Stimulated activated CD8-positive, alpha-beta memory T cell treated with anti-CD3 and anti-CD28 coated beads, Interleukin-7, amount 100 ng/mL, for 48 hours (primary cell): ENCODE results near the gene ANK2.

Source experiments
- DNase-seq, 2 donors: peaks; one replicate each; pipeline ENCODE4 v3.0.0-alpha.2; 2020; ENCODE audit warnings: low read depth in 1 of 2; ENCODE audit errors: extremely low read depth in 1 of 2

ANK2 gene

GRCh38 chr4:113145519-113146291, 96.3 kb downstream of the ANK2 start:
- DNase-seq = no peak

GRCh38 chr4:113146876-113147358, 97.5 kb downstream of the ANK2 start:
- DNase-seq = no peak

DNA sequence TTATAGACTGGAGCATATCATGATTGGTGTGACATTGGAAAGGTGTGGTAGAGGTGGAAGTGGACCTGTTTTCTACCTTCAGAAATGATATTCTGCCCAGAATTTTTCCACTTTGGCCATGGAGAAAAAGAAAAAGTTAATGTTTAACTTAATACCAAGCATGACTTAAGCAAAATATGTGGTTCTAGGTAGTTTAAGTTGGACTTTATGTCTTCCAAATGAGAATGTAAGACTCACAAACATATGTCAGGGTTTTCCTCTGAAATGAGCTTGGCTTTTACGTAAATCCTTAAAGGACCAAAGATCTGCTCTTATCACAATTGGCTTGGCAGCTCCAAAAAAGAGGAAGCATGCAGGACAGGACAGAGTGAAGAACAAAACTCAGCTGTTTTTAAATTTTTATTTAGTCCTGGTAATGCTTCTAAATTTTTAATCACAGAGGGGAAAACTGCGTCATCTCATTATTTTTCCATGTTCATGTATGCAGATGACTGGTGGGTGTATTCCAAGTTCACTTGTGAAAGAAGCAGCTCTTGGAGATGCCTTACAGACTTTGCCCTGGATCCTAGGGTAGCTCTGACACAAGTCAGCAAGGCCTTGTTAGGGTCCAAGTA, 98.2 kb downstream of the ANK2 start:
- no peak for DNase-seq

DNA sequence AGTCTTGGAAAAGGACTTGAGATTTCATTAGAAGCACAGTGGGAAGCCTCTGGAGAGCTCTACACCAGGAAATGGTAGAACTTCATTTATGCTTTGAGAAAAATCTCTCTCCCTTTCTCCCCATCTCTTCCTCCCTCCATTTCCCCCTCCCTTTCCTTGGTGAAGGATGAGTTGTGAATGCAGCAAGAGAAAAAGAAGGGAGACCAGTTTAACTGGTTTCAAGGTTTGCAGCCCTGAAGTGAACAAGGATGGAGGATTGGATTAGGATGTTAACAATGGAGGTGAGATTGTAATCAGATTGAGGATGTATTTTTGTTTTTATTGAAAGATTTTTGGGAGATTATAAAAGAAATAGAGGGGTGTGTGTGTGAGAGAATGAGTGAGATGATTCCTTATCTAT, 99.5 kb downstream of the ANK2 start:
- no peak for DNase-seq

DNA sequence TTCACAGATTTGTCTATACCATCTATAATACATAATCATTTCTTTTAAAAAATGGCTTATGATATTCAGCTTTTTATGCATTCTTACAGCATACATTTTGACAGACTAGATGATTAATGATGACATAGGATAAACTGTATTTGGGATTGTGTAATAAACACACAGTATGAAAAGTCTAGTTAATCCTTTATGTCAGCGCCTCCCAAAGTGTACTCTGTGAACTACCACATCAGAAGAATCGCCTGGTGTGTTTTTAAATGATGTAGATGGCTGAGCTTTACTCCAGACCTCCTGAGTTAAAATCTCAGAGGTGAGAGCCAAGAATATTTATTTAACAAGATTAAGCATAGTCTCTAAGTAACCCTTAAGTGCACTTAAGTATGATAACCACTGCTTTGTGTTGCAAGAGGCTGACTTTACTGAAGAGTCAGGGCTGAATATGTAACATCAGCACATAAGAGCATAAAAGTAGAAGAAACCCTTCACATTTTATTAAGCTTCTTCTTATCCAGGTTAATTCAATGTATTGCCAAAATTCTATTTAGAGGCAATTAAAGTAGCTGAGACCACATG, 104.2 kb downstream of the ANK2 start:
- DNase-seq = no peak

- no peak for DNase-seq
Measured at GRCh38 chr4:113154281-113154680, 104.8 kb downstream of the ANK2 start.

DNA sequence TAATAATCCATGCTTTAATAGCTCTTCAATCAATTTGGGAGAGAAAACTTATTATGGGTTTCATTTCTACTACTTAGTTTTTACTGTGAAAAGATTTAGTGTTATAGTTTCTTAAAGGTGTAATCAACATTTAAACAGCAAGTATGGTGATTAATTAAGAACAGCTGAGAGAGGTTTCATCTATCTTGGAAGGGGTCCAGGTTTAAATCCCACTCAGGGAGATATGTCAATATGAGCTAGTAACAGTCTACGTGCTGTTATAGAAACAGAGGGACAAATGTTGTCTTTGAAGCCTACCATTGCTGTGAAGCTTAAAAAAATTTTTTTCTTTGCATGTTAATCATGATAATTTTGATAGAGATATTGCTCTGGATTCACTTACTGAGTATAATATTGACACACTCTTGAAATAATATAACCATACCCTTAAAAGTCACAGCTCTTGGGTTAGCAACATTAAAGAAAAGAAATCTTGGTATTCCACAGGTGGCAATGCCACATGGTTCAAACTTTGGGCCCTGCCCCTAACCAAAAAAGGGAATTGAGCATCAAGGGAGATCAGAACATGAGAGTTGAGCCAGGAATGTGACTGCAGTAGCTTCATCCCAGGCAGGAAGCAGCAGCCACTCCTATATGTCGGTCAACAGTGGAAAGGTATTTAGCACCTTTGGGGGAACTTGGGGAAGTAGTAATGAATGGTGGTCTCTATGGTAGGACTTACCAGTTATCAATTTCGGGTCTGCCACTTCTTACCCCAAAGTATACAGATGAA, 107.8 kb downstream of the ANK2 start:
- no peak for DNase-seq

DNA sequence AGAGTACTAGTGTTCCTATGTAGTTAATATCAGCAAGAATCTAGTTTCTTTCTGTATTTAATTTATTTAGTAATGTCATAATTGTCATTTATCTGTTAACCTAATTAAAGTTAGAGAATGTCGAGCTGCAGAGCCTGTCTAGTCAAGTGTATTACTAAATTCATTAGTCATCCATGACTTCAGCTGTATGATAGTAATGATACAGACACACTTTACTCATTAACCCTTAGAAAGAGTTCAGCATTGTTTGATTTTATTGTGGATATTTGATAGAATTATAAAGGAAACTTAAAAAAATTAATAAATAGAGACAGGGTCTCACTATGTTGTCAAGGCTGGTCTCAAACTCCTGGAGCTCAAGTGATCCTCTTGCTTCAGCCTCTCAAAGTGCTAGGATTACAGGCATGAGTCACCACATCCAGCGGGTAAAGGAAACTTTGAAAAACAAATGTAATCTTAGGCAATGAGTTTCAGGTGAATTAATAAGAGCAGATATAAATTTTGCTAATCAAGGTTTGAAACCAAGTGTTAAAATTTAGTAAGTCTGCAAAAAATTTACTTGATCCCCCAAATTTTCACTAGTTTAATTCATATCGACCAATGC, 110.6 kb downstream of the ANK2 start:
- no peak for DNase-seq

GRCh38 chr4:113160548-113160947, 111.1 kb downstream of the ANK2 start:
- DNase-seq = no peak

DNA sequence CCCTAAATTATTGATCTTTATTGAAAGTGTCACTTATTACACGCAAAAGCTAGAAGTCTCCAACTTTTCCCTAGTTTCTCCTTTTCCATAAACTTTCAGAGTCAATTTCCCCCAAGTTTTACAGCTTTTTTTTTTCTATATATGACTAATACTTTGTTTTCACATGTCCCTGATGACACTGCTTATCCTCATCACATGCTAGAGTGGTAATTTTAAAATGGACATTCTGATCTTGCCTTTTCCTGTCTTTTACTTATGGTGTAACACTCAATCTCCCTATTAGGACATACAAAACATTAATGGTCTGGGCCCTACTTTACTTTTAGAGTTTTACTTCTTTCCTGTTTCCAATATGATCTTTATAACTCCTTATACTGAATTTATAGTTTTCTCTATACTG, 112.6 kb downstream of the ANK2 start:
- DNase-seq = no peak

DNA sequence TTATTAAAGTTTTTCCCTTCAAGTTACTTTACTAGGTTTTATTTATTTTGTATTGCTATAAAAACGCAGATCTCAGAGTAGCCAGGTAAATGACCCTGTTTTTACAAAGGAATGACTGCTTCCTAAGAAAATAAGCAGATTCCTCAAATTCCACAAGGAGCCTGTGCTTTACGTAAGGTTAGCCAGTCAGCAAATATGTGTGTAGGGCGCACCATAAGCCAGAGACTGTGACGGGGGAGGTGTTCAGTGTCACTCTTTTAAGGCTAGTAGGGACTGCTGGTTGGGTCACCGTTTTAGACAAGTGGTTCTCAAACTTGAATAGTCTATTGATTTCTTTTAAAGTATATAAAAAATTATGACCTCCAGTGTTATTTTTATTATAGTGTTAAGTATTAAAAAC, 119.9 kb downstream of the ANK2 start:
- DNase-seq = no peak

GRCh38 chr4:113170115-113170804, 120.8 kb downstream of the ANK2 start:
- DNase-seq = no peak

DNA sequence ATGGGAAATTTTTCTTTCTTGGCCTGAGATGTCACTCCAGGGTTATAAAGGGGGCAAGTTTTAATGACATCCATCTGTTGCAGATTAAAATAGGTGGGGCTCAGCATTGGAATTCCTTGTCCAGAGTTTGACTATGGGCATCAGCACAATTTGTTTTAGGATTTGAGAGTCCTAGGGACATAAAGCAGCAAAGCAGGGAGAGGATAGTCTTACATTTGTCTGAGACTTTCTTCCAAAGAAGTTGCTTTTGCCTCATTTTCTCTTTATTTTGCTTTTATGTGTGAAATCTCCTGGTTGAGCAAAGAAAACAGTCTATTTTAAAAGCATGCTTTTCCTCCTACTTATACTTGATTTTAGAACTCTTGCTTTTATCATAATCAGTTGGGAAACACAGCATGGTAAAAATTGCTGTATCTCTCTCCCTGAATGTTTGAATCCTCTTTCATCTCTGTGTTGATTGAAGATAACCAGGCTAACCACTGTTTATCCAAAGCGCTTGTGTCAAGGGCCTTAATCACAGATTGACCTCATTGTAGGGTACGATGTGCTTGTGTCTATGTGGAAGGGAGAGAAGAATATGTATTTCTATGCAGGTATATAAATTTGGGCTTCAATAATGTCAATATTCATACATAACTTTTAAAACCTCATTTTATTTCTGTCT, 121.5 kb downstream of the ANK2 start:
- no peak for DNase-seq

GRCh38 chr4:113173126-113173792, 123.8 kb downstream of the ANK2 start:
- no peak for DNase-seq

DNA sequence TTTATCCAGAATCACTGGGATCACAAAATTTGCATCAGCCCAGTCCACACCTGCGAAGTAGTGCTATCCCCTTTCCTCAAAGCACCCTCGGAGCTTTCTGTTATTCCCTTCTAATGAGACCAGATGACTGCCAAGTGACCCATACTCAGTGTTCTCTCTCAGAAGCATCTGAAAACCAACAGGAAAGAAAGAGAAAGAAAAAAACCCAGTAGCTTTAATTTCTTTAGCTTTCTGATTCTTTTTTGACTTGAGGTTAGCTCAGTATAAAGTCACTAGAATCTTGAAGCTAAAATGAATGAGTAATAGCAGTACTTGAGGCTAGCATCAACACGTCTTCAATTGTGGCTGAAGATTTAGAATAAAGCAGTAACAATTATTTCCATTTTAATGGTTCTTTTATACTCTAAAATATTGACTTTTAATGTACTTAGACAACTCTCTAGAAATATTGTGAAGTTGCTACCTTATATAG, 124.4 kb downstream of the ANK2 start:
- no peak for DNase-seq

DNA sequence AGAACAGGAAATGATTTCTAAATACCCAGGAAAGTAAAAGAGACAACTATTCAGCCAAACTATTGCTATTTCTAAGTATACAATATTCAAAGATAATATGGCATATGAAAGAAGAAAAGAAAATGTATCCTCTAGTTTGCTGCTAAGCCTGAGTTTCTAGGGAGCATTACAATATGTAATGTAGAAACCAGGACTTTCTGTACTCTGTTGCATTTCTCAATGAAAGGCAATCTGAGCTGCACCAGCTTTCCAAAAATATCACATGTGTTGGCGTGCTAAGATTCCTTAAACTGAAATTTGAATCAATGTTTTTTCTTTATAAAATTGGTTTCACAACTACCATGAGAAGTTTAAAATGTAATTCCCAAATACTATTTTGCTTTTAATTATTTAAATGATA, 129.6 kb downstream of the ANK2 start:
- DNase-seq = no peak

DNA sequence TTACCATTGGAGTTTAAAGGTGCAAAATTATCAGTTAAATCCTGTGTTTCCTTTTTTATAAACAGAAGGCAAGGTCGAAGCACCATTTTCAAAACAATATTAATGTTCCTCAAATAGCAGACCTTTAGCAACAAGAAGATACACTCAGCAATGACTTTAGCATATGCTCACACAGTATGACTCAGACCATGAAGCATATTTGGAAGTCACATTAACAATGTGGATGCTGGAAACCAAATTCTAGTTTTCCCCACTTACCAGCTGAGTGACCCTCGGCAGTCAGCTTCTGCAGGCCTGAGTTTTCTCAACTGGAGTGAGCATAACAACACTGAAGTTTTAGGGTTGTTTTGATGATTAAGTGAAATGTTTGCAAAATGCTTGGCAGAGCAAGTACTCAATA, 130.5 kb downstream of the ANK2 start:
- DNase-seq = no peak

DNA sequence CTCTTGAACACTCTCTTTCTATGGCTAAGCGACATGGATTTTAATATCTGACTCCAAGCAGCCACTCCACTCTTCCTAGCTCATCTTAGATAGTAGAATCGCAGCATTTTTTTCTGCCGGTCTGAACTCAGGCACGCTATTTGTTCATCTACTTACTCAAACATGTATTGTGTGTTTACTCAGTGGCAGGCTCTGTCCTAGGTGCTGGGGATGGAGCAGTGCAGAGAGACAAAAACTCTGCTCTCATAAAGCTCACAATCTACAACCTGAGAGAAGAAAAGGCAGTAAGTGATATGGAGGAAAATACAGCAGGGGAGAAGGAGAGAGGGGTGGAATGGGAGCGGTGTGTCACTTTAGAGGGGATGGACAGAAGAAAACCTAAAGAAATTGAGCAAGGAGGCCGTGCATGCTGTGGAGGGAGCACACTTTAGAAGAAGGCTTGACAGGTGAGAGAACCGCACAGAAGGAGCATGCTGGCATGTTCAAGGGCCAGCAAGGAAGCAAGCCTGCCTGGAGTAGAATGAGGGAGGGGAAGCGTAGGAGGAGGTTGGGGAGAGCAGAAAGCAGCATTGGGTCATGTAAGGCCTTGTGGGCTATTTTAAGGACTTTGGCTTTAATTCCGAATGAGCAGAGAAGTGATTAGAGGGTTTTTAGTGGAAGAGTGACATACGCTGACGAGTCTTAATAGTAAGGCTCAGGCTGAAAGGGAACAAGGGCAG, 132.0 kb downstream of the ANK2 start:
- DNase-seq = no peak
